Urinary bladder (tissue), 4 donors: Measurements from ENCODE around the gene PEAK1. TPM values are rescaled to one million over a fixed set of nuclear protein-coding genes. Genes with fewer than 3 reads are reported as not detected.
A peak's percentile ranks its signal among the peaks of the same experiment; 100 is the strongest.

Source experiments
- DNase-seq: peaks from one replicate; pipeline ENCODE4 v3.0.0-alpha.2; 2015; ENCODE audit errors: extremely low spot score
- H3K27ac ChIP-seq: one replicate; pipeline ENCODE4 v1.5.1; 2013; ENCODE audit warnings: low read depth, mild to moderate bottlenecking, moderate library complexity
- H3K36me3 ChIP-seq: one replicate; pipeline ENCODE4 v1.6.1; 2013; ENCODE audit warnings: mild to moderate bottlenecking, moderate library complexity; ENCODE audit not compliant: insufficient read depth
- H3K4me1 ChIP-seq: one replicate; pipeline ENCODE4 v1.6.1; 2013; ENCODE audit warnings: mild to moderate bottlenecking, moderate library complexity; ENCODE audit not compliant: insufficient read depth
- H3K4me3 ChIP-seq: one replicate; pipeline ENCODE4 v1.5.1; 2013; ENCODE audit warnings: low read depth, low read length
- WGBS: extraction: QIAGEN DNeasy Blood & Tissue Kit; methylation state at CpG from one replicate; pipeline ENCODE4 v1.1.7; 2013; 5-methylcytosine and 5-hydroxymethylcytosine counted together
- polyA plus RNA-seq: library from polyadenylated mRNA; stranded (reverse); fragments of 200-250 nt; gene quantifications from one replicate; pipeline ENCODE4 v1.2.3, GENCODE V29; 2013
- total RNA-seq: library from RNA; depleted of rRNA; stranded (reverse); fragments of >200 nt; gene quantifications from one replicate; pipeline ENCODE4 v1.2.3, GENCODE V29; 2014
- donor health status: healthy with polysubstance abuse.
- donor health status: healthy.

Gene PEAK1, protein sequence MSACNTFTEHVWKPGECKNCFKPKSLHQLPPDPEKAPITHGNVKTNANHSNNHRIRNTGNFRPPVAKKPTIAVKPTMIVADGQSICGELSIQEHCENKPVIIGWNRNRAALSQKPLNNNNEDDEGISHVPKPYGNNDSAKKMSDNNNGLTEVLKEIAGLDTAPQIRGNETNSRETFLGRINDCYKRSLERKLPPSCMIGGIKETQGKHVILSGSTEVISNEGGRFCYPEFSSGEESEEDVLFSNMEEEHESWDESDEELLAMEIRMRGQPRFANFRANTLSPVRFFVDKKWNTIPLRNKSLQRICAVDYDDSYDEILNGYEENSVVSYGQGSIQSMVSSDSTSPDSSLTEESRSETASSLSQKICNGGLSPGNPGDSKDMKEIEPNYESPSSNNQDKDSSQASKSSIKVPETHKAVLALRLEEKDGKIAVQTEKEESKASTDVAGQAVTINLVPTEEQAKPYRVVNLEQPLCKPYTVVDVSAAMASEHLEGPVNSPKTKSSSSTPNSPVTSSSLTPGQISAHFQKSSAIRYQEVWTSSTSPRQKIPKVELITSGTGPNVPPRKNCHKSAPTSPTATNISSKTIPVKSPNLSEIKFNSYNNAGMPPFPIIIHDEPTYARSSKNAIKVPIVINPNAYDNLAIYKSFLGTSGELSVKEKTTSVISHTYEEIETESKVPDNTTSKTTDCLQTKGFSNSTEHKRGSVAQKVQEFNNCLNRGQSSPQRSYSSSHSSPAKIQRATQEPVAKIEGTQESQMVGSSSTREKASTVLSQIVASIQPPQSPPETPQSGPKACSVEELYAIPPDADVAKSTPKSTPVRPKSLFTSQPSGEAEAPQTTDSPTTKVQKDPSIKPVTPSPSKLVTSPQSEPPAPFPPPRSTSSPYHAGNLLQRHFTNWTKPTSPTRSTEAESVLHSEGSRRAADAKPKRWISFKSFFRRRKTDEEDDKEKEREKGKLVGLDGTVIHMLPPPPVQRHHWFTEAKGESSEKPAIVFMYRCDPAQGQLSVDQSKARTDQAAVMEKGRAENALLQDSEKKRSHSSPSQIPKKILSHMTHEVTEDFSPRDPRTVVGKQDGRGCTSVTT (N-terminal part only)
- total RNA-seq (146 TPM), polyA plus RNA-seq (15.7 TPM)

- peak within 1 kb of the TSS; percentile 96 for H3K4me3 ChIP-seq
- no peaks in the 10 kb centered on the region for H3K36me3 ChIP-seq
- peak; percentile 97 for DNase-seq
- WGBS: under 1% methylated on average over 91 of the region's 92 CpGs
- H3K4me1 ChIP-seq: no peaks in the 10 kb centered on the region
- H3K27ac ChIP-seq: peak within 1 kb of the TSS; percentile 90
These were observed at the start of gene PEAK1 for GRCh38 chr15:77419836-77420609. PEAK1 (minus strand) TSS chr15:77420104; CDS start chr15:77181926, 238,178 bp downstream.

DNA sequence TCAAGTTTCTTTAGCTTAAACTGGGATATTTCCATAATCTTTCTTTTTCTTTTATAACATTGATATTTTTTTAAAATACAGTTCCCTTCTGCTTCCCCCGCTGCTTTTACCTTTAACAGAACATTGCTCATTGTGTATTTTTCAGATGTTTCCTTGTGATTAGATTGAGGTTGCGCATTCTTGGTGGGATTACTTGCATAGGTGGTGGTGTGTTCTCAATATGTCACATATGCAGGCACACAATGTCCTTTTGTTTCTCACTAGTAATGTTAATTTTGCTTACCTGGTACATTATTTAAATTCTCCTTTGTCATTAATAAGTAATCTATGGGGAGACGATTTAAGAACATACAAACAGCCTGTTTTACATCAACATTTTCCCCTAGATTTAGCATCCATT is 49.0 kb upstream of the PEAK1 start:
- Histone ChIP-seq H3K36me3 (no peaks in the 10 kb centered on the region), H3K4me1 (no peaks in the 10 kb centered on the region), H3K27ac (no peak overlapping the region), H3K4me3 (no peak overlapping the region)
- WGBS: 85% methylated on average over 3 of the region's 3 CpGs
- no peak for DNase-seq

DNA sequence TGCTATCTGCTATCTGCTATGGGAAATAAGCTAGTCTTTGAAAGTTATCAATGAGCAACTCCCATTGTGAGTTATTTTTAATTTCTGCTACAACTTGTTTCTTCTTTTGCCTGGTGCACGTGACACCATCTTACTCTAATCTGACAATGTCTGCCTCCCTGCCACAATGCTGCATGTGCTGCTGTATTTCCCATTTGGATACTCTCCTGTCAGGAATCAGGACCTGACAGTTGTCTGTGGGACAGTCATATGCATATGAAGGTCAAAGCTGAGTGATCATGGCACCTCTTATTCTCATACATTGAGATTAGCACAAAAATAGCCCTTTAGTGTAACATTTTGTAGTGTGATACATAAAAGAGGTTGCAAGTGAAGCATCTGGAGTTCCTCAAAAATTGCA is 46.6 kb upstream of the PEAK1 start:
- Histone ChIP-seq H3K27ac (no peak overlapping the region), H3K4me3 (no peak overlapping the region), H3K4me1 (no peaks in the 10 kb centered on the region), H3K36me3 (no peaks in the 10 kb centered on the region)
- no peak for DNase-seq
- 85% methylated on average over 1 of the region's 1 CpG for WGBS

DNA sequence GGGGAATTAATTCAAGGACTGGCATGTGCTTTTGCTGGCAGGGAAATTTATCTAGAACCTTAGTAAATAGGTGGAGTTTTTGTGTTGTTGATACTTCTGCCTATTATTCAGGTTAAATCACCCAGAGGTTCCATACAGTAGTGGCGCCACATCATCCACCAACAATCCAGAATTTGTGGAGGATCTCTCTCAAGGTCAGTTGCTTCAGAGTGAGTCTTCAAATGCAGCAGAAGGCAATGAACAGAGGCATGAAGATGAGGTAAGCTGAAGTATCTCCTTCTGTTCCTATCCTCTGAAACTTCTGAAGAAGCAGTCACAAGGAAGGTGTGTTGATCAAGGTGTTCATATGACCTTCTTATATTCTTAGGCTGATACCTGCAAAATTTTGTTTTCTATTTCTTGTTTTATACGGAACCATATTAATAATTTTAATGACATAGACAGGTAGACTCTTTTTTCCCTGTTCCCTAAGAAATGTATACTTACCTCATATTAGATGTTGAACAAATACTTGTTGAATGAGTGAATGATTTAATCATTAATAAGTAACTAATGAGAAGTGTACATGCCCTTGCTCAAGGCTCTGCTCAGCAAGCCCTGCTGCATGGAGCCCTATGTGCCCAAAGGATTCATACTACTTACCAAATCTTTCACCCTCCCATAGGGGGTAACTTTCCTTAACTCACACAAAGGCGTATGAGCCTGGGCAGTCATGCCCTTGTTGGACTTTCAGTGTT is 44.4 kb upstream of the PEAK1 start:
- no peaks in the 10 kb centered on the region for H3K36me3 ChIP-seq
- H3K27ac ChIP-seq: no peak overlapping the region
- no peaks in the 10 kb centered on the region for H3K4me1 ChIP-seq
- DNase-seq: no peak
- 98% methylated on average over 3 of the region's 3 CpGs for WGBS
- H3K4me3 ChIP-seq: no peak overlapping the region

- no peaks in the 10 kb centered on the region for H3K36me3 ChIP-seq
- no peak overlapping the region for H3K4me3 ChIP-seq
- H3K27ac ChIP-seq: no peak overlapping the region
- H3K4me1 ChIP-seq: no peaks in the 10 kb centered on the region
- no peak for DNase-seq
These were observed 41.6 kb upstream of the PEAK1 start for GRCh38 chr15:77461486-77461885.

DNA sequence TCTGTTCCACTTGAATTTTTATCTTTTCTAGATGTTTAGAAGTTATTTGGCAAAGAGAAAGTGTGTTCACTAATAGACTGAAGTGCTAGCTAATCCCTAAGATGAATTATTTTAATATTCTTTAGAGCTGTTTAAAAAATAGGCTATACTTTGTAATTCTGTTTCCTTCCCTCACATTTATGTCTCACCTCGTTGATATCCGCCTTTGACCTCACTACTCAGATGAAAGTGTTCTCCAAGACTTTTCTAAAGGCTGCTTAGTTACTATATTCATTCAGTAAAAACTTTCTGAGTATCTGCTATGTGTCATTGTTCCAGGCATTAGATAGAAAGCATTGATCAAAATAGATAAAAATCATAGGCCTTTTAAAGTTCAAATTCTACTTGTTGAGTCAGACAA is 39.1 kb upstream of the PEAK1 start:
- H3K4me1 ChIP-seq: peaks cover 2% of the 10 kb centered on the region
- peaks cover 3% of the 10 kb centered on the region for H3K36me3 ChIP-seq
- no peak overlapping the region for H3K27ac ChIP-seq
- no peak overlapping the region for H3K4me3 ChIP-seq
- DNase-seq: no peak
- WGBS: 82% methylated on average over 2 of the region's 2 CpGs

DNA sequence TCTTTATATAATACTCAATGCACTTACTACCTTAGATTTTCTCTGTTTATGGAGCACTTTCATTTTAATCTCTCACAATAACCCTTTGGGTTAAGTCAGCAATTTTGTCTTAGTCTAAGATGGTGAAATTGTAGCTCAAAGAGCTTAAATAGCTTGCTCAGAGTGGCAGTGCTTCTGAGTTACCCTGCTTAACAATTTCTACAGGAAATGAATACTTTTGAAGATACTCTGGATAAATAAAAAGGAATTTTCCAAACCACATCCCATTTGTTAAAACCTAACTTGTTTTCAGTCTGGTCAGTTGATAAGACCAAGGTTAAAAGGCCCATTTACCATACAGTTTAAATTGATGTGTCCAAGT is 38.0 kb upstream of the PEAK1 start:
- H3K36me3 ChIP-seq: peaks cover 3% of the 10 kb centered on the region
- H3K4me3 ChIP-seq: no peak overlapping the region
- no peak overlapping the region for H3K27ac ChIP-seq
- peaks cover 2% of the 10 kb centered on the region for H3K4me1 ChIP-seq
- no peak for DNase-seq

GRCh38 chr15:77457191-77457904 is 37.4 kb upstream of the PEAK1 start:
- DNase-seq: no peak
- H3K4me1 ChIP-seq: peaks cover 2% of the 10 kb centered on the region
- H3K36me3 ChIP-seq: peaks cover 3% of the 10 kb centered on the region
- H3K27ac ChIP-seq: peak overlapping the region; percentile 30
- 74% methylated on average over 5 of the region's 5 CpGs for WGBS
- H3K4me3 ChIP-seq: no peak overlapping the region

DNA sequence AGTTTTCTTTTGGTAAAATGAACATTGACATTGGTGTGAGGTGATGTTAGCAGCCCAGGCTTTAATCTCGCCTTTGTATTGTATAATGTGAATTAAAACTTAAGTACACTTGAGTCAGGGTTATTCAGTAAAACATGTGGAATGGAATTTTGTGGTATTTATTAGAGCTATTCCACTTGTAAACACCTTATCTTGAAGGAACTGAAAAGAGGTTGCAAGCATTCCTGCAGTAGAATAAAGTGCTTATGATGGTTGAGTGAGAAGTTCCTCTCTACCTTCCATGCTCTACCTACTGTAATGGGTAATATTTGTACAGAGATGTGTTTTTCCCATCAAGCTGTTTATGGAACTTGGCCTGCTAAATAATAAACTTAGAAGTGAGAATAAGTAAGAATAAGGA is 36.8 kb upstream of the PEAK1 start:
- H3K36me3 ChIP-seq: peaks cover 3% of the 10 kb centered on the region
- no peak overlapping the region for H3K4me3 ChIP-seq
- WGBS: 57% methylated on average over 1 of the region's 1 CpG
- no peak for DNase-seq
- no peak overlapping the region for H3K27ac ChIP-seq
- peaks cover 2% of the 10 kb centered on the region for H3K4me1 ChIP-seq

DNA sequence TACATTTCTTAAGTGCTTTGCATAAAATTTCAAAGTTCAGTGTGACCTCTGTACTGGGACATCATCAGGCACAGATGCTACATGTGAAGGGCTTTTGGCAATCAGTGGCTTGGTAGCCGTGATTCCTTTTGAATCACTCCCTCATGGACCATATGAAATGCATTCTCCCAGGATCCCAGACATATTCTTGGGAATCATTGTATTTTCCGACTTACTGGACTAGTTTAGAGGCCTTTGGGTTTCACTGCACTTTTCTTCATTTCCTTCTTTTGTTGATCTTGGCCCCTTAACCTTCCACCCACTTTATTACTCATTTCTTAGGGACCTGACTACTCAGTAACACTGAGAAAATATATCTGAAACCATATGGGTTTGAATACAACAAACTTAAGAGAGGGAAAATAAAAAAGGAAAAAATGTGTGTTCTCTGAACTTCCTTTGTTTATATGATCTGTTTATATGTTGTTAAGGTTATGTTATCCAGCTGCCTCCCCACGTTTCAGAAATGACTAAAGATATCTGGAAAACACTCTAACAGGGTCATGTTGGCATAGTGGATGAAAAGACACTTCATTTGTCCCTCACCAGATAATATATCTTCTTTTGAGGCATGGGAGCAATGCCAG is 35.9 kb upstream of the PEAK1 start:
- Histone ChIP-seq H3K4me1 (peaks cover 2% of the 10 kb centered on the region), H3K36me3 (peaks cover 3% of the 10 kb centered on the region), H3K27ac (no peak overlapping the region), H3K4me3 (no peak overlapping the region)
- peak; percentile 23 for DNase-seq
- whole genome bisulfite sequencing: 25% methylated on average over 3 of the region's 3 CpGs

DNA sequence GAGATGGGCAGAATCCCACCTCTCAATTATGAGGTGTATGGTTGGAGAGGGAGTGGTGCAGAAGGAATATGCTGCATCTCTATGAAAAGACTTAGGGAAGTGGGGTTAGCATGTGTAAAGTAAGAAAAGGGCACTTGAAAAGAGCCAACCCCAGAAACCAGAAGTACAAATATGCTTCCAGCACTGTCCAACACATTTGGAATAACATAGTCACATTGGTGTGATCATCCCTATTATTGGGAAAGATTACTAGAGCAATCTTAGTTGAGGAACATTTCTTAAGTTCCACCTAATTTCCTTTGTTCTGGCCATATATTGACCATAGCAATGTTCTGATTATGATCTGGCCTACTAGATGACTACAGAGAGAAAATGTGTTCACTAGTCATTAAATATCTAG is 35.0 kb upstream of the PEAK1 start:
- H3K36me3 ChIP-seq: peaks cover 3% of the 10 kb centered on the region
- no peak overlapping the region for H3K27ac ChIP-seq
- H3K4me3 ChIP-seq: no peak overlapping the region

GRCh38 chr15:77454265-77454664 is 34.4 kb upstream of the PEAK1 start:
- Histone ChIP-seq H3K27ac (no peak overlapping the region), H3K36me3 (peaks cover 3% of the 10 kb centered on the region)
- 67% methylated on average over 1 of the region's 1 CpG for WGBS

More for the DNA sequence above, 35.0 kb upstream of the PEAK1 start:
- peaks cover 2% of the 10 kb centered on the region for H3K4me1 ChIP-seq
- DNase-seq: no peak

More at GRCh38 chr15:77454265-77454664, 34.4 kb upstream of the PEAK1 start:
- H3K4me1 ChIP-seq: peaks cover 2% of the 10 kb centered on the region
- no peak for DNase-seq
- H3K4me3 ChIP-seq: no peak overlapping the region
